ENCODE measurements around the gene MAGI2.
A peak's percentile ranks its signal among the peaks of the same experiment; 100 is the strongest.

The MAGI2 gene

DNA sequence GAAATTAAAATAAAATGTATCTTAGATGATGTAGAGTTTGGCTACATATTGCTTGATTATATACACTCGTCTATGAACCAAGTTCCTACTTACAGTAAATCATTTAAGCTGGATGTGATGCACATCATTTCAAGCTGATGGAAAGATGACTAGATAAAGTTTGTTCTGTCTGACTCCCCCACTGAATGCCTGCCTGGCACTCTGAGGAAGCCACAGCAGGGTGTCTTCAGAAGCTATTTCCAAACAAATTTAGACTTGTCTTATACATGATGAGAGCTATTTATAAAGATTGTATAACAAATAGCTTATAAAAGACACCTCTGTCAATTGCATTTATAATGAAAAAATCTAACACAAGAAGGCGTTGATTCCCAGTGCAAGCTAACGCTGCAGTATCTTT, 741.4 kb downstream of the MAGI2 start:
- Histone ChIP-seq H2AFZ (ENCODE audit: low read depth, low read length) (no peak overlapping the region), H3K36me3 (ENCODE audit: control insufficient read depth in 1 of 2, insufficient read depth in 2 of 2, low read depth in 1 of 2, low read length in 2 of 2) (no peaks in the 10 kb centered on the region), H3K4me2 (ENCODE audit: low read length, poor library complexity, severe bottlenecking) (no peak overlapping the region), H3K27ac (ENCODE audit: low read length, poor library complexity, severe bottlenecking) (no peak overlapping the region), H3K23ac (ENCODE audit: low read length in 2 of 2) (no peak overlapping the region), H2AK5ac (ENCODE audit: low read length, severe bottlenecking) (no peak overlapping the region), H2BK12ac (ENCODE audit: low read length in 2 of 2) (no peak overlapping the region), H3K14ac (ENCODE audit: low read length in 2 of 2) (no peak overlapping the region), H3K9me3 (ENCODE audit: control insufficient read depth, low read length) (no peaks in the 10 kb centered on the region), H3K4me1 (ENCODE audit: control insufficient read depth, insufficient read depth, low read depth, low read length) (peaks cover 2% of the 10 kb centered on the region), H3K79me1 (replicated peaks; ENCODE audit: low read length, poor library complexity, severe bottlenecking) (no peaks in the 10 kb centered on the region), H3K27me3 (ENCODE audit: control insufficient read depth in 1 of 2, insufficient read depth in 1 of 2, low read length in 2 of 2) (no peaks in the 10 kb centered on the region), H4K91ac (ENCODE audit: low read length) (no peak overlapping the region), H3K18ac (ENCODE audit: low read depth in 1 of 2, low read length in 2 of 2) (no peak overlapping the region), H2BK5ac (ENCODE audit: low read depth, low read length, poor library complexity, severe bottlenecking) (no peak overlapping the region), H2BK120ac (ENCODE audit: low read depth, low read length) (no peak overlapping the region), H3K4me3 (ENCODE audit: insufficient read depth in 1 of 2, low read depth in 1 of 2, low read length in 2 of 2) (no peak overlapping the region), H3K4ac (ENCODE audit: low read depth in 1 of 2, low read length in 2 of 2) (no peak overlapping the region), H3K9ac (ENCODE audit: low read length) (no peak overlapping the region), H4K8ac (ENCODE audit: low read length) (no peak overlapping the region), H2BK15ac (ENCODE audit: low read depth, poor library complexity, severe bottlenecking) (no peak overlapping the region)
- 93% methylated on average over 2 of the region's 3 CpGs for WGBS
- DNase-seq: no peak

DNA sequence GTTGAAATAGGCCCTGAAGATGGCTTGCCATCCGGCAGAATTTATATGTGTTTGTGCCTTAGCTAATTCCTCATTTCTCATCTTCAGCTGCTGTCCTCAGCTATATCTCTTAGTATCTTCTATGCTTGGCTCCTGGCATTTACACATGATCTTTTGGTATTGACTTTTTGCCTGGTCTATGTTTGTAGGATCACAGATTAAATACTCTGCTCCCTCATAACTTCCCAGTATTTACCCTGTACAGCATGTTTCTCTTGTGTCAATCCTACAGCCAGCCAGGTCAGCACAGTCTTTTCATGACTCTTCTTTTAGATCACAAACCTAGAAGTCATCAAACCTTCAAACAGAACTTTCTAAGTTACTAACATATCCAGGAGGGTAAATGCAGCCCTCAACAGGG, 743.8 kb downstream of the MAGI2 start:
- H3K14ac ChIP-seq (ENCODE audit: low read length in 2 of 2): no peak overlapping the region
- WGBS: 100% methylated on average over 1 of the region's 1 CpG
- no peaks in the 10 kb centered on the region for H3K79me1 ChIP-seq (replicated peaks; ENCODE audit: low read length, poor library complexity, severe bottlenecking)
- no peak overlapping the region for H3K4me3 ChIP-seq (ENCODE audit: insufficient read depth in 1 of 2, low read depth in 1 of 2, low read length in 2 of 2)
- no peak overlapping the region for H4K8ac ChIP-seq (ENCODE audit: low read length)
- no peaks in the 10 kb centered on the region for H3K36me3 ChIP-seq (ENCODE audit: control insufficient read depth in 1 of 2, insufficient read depth in 2 of 2, low read depth in 1 of 2, low read length in 2 of 2)
- H2AFZ ChIP-seq (ENCODE audit: low read depth, low read length): no peak overlapping the region
- H3K23ac ChIP-seq (ENCODE audit: low read length in 2 of 2): no peak overlapping the region
- H3K9me3 ChIP-seq (ENCODE audit: control insufficient read depth, low read length): no peaks in the 10 kb centered on the region
- no peak overlapping the region for H3K9ac ChIP-seq (ENCODE audit: low read length)
- H3K27me3 ChIP-seq (ENCODE audit: control insufficient read depth in 1 of 2, insufficient read depth in 1 of 2, low read length in 2 of 2): no peaks in the 10 kb centered on the region
- no peak overlapping the region for H2BK12ac ChIP-seq (ENCODE audit: low read length in 2 of 2)
- no peak overlapping the region for H3K18ac ChIP-seq (ENCODE audit: low read depth in 1 of 2, low read length in 2 of 2)
- no peak overlapping the region for H3K27ac ChIP-seq (ENCODE audit: low read length, poor library complexity, severe bottlenecking)
- H3K4ac ChIP-seq (ENCODE audit: low read depth in 1 of 2, low read length in 2 of 2): no peak overlapping the region
- H4K91ac ChIP-seq (ENCODE audit: low read length): no peak overlapping the region
- no peak overlapping the region for H3K4me2 ChIP-seq (ENCODE audit: low read length, poor library complexity, severe bottlenecking)
- DNase-seq: no peak
- H3K4me1 ChIP-seq (ENCODE audit: control insufficient read depth, insufficient read depth, low read depth, low read length): no peaks in the 10 kb centered on the region
- H2AK5ac ChIP-seq (ENCODE audit: low read length, severe bottlenecking): no peak overlapping the region
- H2BK5ac ChIP-seq (ENCODE audit: low read depth, low read length, poor library complexity, severe bottlenecking): no peak overlapping the region
- H2BK15ac ChIP-seq (ENCODE audit: low read depth, poor library complexity, severe bottlenecking): no peak overlapping the region
- H2BK120ac ChIP-seq (ENCODE audit: low read depth, low read length): no peak overlapping the region

DNA sequence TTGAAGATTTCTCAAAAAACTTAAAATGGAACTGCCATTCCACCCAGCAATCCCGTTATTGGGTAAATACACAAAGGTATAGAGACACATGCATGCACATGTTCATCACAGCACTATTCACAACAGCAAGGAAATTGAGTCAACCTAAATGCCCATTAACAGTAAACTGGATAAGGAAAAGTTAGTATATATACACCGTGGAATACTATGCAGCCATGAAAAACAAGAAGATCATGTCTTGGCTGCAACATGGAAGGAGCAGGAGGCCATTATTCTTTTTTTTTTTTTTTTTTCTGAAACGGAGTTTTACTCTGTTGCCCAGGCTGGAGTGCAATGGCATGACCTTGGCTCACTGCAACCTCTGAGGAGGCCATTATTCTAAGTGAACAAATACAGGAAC, 749.0 kb downstream of the MAGI2 start:
- H2BK5ac ChIP-seq (ENCODE audit: low read depth, low read length, poor library complexity, severe bottlenecking): no peak overlapping the region

DNA sequence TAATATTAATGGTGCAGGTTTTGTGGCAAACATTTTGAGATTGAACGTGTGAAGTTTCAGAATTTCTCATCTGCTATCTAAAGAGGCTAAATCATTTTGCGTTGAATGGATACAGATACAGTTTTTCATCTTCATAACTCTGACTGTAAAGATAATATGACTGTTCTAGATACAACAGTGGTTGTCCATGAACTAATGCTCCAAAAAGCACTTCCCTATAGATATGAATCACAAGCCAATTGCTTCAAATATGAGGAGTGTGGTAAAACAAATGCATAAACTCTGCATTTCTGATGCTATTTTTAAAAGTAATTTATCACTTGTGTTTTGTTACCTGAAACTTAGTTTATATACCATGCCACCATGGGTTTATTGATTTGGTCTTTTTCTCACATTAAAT, 750.1 kb downstream of the MAGI2 start:
- Histone ChIP-seq H3K9me3 (ENCODE audit: control insufficient read depth, low read length) (no peaks in the 10 kb centered on the region), H2AK5ac (ENCODE audit: low read length, severe bottlenecking) (no peak overlapping the region), H3K36me3 (ENCODE audit: control insufficient read depth in 1 of 2, insufficient read depth in 2 of 2, low read depth in 1 of 2, low read length in 2 of 2) (no peaks in the 10 kb centered on the region), H2BK12ac (ENCODE audit: low read length in 2 of 2) (no peak overlapping the region), H2BK15ac (ENCODE audit: low read depth, poor library complexity, severe bottlenecking) (no peak overlapping the region), H3K27me3 (ENCODE audit: control insufficient read depth in 1 of 2, insufficient read depth in 1 of 2, low read length in 2 of 2) (no peaks in the 10 kb centered on the region), H3K4ac (ENCODE audit: low read depth in 1 of 2, low read length in 2 of 2) (no peak overlapping the region), H3K27ac (ENCODE audit: low read length, poor library complexity, severe bottlenecking) (no peak overlapping the region), H3K23ac (ENCODE audit: low read length in 2 of 2) (no peak overlapping the region), H3K4me1 (ENCODE audit: control insufficient read depth, insufficient read depth, low read depth, low read length) (no peaks in the 10 kb centered on the region), H3K18ac (ENCODE audit: low read depth in 1 of 2, low read length in 2 of 2) (no peak overlapping the region), H4K8ac (ENCODE audit: low read length) (no peak overlapping the region), H2AFZ (ENCODE audit: low read depth, low read length) (no peak overlapping the region), H3K79me1 (replicated peaks; ENCODE audit: low read length, poor library complexity, severe bottlenecking) (no peaks in the 10 kb centered on the region), H3K14ac (ENCODE audit: low read length in 2 of 2) (no peak overlapping the region), H2BK5ac (ENCODE audit: low read depth, low read length, poor library complexity, severe bottlenecking) (no peak overlapping the region), H4K91ac (ENCODE audit: low read length) (no peak overlapping the region), H3K4me3 (ENCODE audit: insufficient read depth in 1 of 2, low read depth in 1 of 2, low read length in 2 of 2) (no peak overlapping the region), H3K9ac (ENCODE audit: low read length) (peak overlapping the region; percentile 40), H2BK120ac (ENCODE audit: low read depth, low read length) (no peak overlapping the region), H3K4me2 (ENCODE audit: low read length, poor library complexity, severe bottlenecking) (no peak overlapping the region)
- WGBS: 100% methylated on average over 2 of the region's 2 CpGs
- no peak for DNase-seq

More for the DNA sequence above, 749.0 kb downstream of the MAGI2 start:
- Histone ChIP-seq H3K4me1 (ENCODE audit: control insufficient read depth, insufficient read depth, low read depth, low read length) (no peaks in the 10 kb centered on the region), H3K27ac (ENCODE audit: low read length, poor library complexity, severe bottlenecking) (no peak overlapping the region), H3K23ac (ENCODE audit: low read length in 2 of 2) (no peak overlapping the region), H3K36me3 (ENCODE audit: control insufficient read depth in 1 of 2, insufficient read depth in 2 of 2, low read depth in 1 of 2, low read length in 2 of 2) (no peaks in the 10 kb centered on the region), H3K9me3 (ENCODE audit: control insufficient read depth, low read length) (no peaks in the 10 kb centered on the region), H3K18ac (ENCODE audit: low read depth in 1 of 2, low read length in 2 of 2) (no peak overlapping the region), H3K79me1 (replicated peaks; ENCODE audit: low read length, poor library complexity, severe bottlenecking) (no peaks in the 10 kb centered on the region), H4K8ac (ENCODE audit: low read length) (no peak overlapping the region), H4K91ac (ENCODE audit: low read length) (no peak overlapping the region), H3K4me3 (ENCODE audit: insufficient read depth in 1 of 2, low read depth in 1 of 2, low read length in 2 of 2) (no peak overlapping the region), H3K27me3 (ENCODE audit: control insufficient read depth in 1 of 2, insufficient read depth in 1 of 2, low read length in 2 of 2) (no peaks in the 10 kb centered on the region), H3K4ac (ENCODE audit: low read depth in 1 of 2, low read length in 2 of 2) (no peak overlapping the region), H3K4me2 (ENCODE audit: low read length, poor library complexity, severe bottlenecking) (no peak overlapping the region), H2BK15ac (ENCODE audit: low read depth, poor library complexity, severe bottlenecking) (no peak overlapping the region), H3K9ac (ENCODE audit: low read length) (no peak overlapping the region), H2BK120ac (ENCODE audit: low read depth, low read length) (no peak overlapping the region), H2AFZ (ENCODE audit: low read depth, low read length) (no peak overlapping the region), H3K14ac (ENCODE audit: low read length in 2 of 2) (no peak overlapping the region), H2BK12ac (ENCODE audit: low read length in 2 of 2) (no peak overlapping the region), H2AK5ac (ENCODE audit: low read length, severe bottlenecking) (no peak overlapping the region)
- no peak for DNase-seq
- 89% methylated on average over 2 of the region's 3 CpGs for WGBS
